WERI-Rb-1 (cell line): ENCODE data around the gene CFAP73.

ENCODE experiments used
- DNase-seq: peaks from one replicate; pipeline ENCODE4 v3.0.0-alpha.2; 2020
- H3K27ac ChIP-seq: fragments of 250-450 bp; sonication (Bioruptor Pico); 2 replicates; pipeline ENCODE4 v1.5.1; 2020; ENCODE audit warnings: mild to moderate bottlenecking, moderate library complexity
- H3K27me3 ChIP-seq: fragments of 250-450 bp; sonication (Bioruptor Pico); 2 replicates; pipeline ENCODE4 v1.5.1; 2021; ENCODE audit warnings: mild to moderate bottlenecking, low read depth, moderate library complexity; ENCODE audit not compliant: insufficient read depth, severe bottlenecking
- H3K36me3 ChIP-seq: fragments of 250-450 bp; sonication (Bioruptor Pico); 2 replicates; pipeline ENCODE4 v1.5.1; 2020; ENCODE audit warnings: mild to moderate bottlenecking, moderate library complexity
- H3K4me3 ChIP-seq: 2 replicates; pipeline ENCODE4 v1.5.1; 2011; ENCODE audit warnings: low read depth, mild to moderate bottlenecking, control low read depth, low read length
- H3K9me3 ChIP-seq: fragments of 250-450 bp; sonication (Bioruptor Pico); 2 replicates; pipeline ENCODE4 v1.5.1; 2021; ENCODE audit warnings: mild to moderate bottlenecking, moderate library complexity; ENCODE audit not compliant: severe bottlenecking
- CTCF ChIP-seq: IDR thresholded peaks from 2 replicates; pipeline ENCODE4 v1.5.1; 2011; ENCODE audit warnings: low read depth, mild to moderate bottlenecking, control low read depth, inconsistent platforms, low read length

Gene CFAP73

DNA sequence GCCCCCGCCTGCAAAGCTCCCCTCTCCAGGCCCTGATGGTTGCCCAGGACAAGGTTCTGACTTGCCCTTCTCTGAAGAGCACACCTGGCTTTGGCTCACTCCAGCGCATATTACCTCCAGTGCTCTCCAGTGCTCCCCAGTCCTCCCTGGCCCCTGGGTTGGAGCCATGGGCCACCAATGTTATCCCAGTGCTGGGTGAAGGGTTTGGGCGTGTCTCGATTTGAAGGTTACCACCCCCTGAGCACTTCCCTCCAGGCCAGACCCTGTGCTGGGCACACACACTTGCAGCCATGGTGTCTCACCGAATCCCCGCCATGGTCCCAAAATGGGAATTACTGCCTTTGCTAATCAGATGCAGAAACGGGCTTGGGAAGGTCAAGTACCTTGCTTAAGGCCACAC lies 47.1 kb downstream of the CFAP73 start:
- DNase-seq: no peak
- Histone ChIP-seq H3K9me3 (no peaks in the 10 kb centered on the region), H3K4me3 (no peak overlapping the region), H3K36me3 (peaks cover 4% of the 10 kb centered on the region), H3K27me3 (no peaks in the 10 kb centered on the region), H3K27ac (no peak overlapping the region)
- no peak for TF ChIP-seq CTCF

DNA sequence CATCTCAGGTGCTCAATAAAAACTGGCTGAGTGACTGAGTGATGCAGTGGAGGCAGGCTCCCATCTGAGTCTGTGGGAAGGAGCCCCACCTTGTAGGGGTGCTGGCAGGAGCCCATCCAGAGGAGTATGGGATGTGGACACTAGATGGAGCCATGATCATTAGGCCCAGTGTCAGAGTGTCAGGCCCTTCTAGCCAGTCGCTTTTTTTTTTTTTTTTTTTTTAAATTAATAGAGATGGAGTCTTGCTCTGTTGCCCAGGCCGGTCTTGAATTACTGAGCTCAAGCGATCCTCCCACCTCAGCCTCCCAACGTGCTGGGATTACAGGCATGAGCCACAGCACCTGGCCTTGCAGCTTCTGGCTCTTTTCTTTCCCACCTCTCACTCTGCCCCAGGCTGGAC lies 47.5 kb downstream of the CFAP73 start:
- H3K27ac ChIP-seq: no peak overlapping the region
- no peak overlapping the region for H3K4me3 ChIP-seq
- no peaks in the 10 kb centered on the region for H3K27me3 ChIP-seq
- no peaks in the 10 kb centered on the region for H3K36me3 ChIP-seq
- DNase-seq: peak; percentile 75
- TF ChIP-seq CTCF: peak; percentile 75
- H3K9me3 ChIP-seq: no peaks in the 10 kb centered on the region

DNA sequence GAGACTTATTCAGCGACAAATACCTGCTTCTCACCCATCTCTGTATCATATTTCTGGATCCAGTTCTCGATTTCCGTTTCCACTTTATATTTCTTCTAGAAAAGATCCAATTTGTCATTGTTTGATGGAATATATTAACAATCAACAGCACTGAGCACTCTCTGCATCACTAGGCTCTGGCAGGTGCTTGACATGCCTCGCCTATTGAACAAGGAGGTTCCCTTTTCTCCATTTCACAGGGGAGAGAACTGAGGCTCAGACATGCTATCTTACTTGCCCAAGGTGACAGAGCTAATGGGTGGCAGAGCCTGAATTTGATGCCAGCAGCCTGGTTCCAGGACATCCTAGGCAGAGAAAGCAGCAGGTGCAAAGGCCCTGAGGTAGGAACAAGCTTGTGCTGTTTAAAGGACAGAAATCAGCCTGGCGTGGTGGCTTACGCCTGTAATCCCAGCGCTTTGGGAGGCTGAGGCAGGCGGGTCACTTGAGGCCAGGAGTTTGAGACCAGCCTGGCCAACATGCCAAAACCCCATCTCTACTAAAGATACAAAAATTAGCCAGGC lies 48.1 kb downstream of the CFAP73 start:
- Histone ChIP-seq H3K36me3 (no peaks in the 10 kb centered on the region), H3K9me3 (no peaks in the 10 kb centered on the region), H3K4me3 (no peak overlapping the region), H3K27me3 (no peaks in the 10 kb centered on the region), H3K27ac (no peak overlapping the region)
- no peak for DNase-seq
- TF ChIP-seq CTCF: no peak

GRCh38 chr12:113198296-113198695 lies 48.8 kb downstream of the CFAP73 start:
- Histone ChIP-seq H3K27ac (no peak overlapping the region), H3K27me3 (no peaks in the 10 kb centered on the region), H3K36me3 (no peaks in the 10 kb centered on the region), H3K4me3 (no peak overlapping the region), H3K9me3 (no peaks in the 10 kb centered on the region)
- TF ChIP-seq CTCF: no peak
- no peak for DNase-seq

GRCh38 chr12:113200021-113200797 lies 50.7 kb downstream of the CFAP73 start:
- DNase-seq: no peak
- no peak overlapping the region for H3K27ac ChIP-seq

More at GRCh38 chr12:113200021-113200797, 50.7 kb downstream of the CFAP73 start:
- no peak for TF ChIP-seq CTCF
- Histone ChIP-seq H3K4me3 (no peak overlapping the region), H3K36me3 (no peaks in the 10 kb centered on the region), H3K27me3 (no peaks in the 10 kb centered on the region), H3K9me3 (no peaks in the 10 kb centered on the region)
